ENCODE results near the gene EIF4G3.
"Not testable (repeated sequence)": the region's sequence is repeated elsewhere in the genome, so short reads cannot be mapped to it uniquely, and the experiment has no call there.

EIF4G3 gene

DNA sequence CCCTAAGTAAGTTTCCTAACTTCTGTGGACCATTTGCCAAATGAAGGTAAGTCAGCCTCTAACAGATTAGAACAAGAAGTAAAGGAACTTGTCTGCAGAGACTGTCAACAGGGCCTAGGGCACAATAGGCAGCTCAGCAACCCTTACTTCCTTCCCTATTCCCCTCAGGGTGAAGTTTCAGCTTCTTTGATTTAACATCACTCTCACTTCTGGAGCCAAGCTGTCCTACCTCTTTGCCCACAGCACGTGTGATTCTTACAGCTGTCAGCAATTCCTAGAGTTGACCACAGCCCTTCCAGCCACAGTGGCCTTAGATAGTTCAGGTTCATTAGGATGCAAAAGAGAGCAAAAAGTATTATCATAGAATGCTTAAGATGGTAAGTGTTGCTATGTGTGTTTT, 7.6 kb upstream of the EIF4G3 start:
- Histone ChIP-seq H3F3A (ENCODE audit: control insufficient read depth, insufficient read depth) (no peaks in the 10 kb centered on the region; the same call in 1 of the 2 replicates), H4K20me1 (ENCODE audit: control insufficient read depth, insufficient read depth, low read depth, low read length) (no peaks in the 10 kb centered on the region), H3K9me2 (replicated peaks; ENCODE audit: control insufficient read depth, low read length) (no peaks in the 10 kb centered on the region), H3K36me3 (ENCODE audit: control insufficient read depth, low read length) (no peaks in the 10 kb centered on the region), H3K27me3 (ENCODE audit: control insufficient read depth, low read length) (peaks cover 5% of the 10 kb centered on the region; the same call in 1 of the 2 replicates), H3K79me2 (ENCODE audit: control insufficient read depth, low read length) (no peaks in the 10 kb centered on the region), H3K4me1 (ENCODE audit: control insufficient read depth, low read length) (peaks cover 12% of the 10 kb centered on the region), H3K4me2 (ENCODE audit: low read length) (peak overlapping the region; percentile 15), H3K4me3 (ENCODE audit: low read length) (no peak overlapping the region), H3K27ac (ENCODE audit: low read depth, low read length) (no peak overlapping the region), H3K9me3 (ENCODE audit: control insufficient read depth, insufficient read depth, low read length) (no peaks in the 10 kb centered on the region)
- TF ChIP-seq EZH2phosphoT487 (IDR thresholded peaks at IDR 0.05; ENCODE audit: borderline replicate concordance, low read length), result no peak
- TF ChIP-seq, protein P1, sequence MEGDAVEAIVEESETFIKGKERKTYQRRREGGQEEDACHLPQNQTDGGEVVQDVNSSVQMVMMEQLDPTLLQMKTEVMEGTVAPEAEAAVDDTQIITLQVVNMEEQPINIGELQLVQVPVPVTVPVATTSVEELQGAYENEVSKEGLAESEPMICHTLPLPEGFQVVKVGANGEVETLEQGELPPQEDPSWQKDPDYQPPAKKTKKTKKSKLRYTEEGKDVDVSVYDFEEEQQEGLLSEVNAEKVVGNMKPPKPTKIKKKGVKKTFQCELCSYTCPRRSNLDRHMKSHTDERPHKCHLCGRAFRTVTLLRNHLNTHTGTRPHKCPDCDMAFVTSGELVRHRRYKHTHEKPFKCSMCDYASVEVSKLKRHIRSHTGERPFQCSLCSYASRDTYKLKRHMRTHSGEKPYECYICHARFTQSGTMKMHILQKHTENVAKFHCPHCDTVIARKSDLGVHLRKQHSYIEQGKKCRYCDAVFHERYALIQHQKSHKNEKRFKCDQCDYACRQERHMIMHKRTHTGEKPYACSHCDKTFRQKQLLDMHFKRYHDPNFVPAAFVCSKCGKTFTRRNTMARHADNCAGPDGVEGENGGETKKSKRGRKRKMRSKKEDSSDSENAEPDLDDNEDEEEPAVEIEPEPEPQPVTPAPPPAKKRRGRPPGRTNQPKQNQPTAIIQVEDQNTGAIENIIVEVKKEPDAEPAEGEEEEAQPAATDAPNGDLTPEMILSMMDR (IDR thresholded peaks at IDR 0.05; ENCODE audit: low read depth, low read length, poor library complexity, severe bottlenecking), result no peak

DNA sequence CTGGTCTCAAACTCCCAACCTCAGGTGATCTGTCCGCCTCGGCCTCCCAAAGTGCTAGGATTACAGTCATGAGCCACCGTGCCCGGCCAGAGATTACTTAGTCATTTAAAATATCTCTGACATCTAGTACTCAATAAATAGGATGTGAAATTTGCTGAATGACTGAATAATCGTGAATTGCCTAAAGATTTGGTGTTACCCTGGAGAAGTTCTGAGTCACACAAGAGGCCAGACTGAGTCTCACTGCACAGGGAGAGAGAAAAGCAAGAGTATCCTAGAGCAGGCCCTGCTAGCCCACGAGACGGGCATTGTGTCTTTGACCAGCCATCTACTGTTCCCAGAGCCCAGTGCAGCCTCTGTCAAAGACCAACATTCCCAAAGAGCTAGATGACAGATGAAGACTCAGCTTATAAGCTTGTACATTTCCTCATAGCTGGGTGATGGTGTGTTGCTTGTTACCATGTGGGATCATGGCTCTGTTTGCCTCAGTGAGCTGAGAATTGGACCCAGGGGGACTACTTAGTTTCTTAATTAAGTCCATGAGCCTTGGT, 5.6 kb upstream of the EIF4G3 start:
- H3K9me2 ChIP-seq (replicated peaks; ENCODE audit: control insufficient read depth, low read length), result no peaks in the 10 kb centered on the region
- no peaks in the 10 kb centered on the region for H4K20me1 ChIP-seq (ENCODE audit: control insufficient read depth, insufficient read depth, low read depth, low read length)
- no peaks in the 10 kb centered on the region for H3K27me3 ChIP-seq (ENCODE audit: control insufficient read depth, low read length)
- no peaks in the 10 kb centered on the region for H3K36me3 ChIP-seq (ENCODE audit: control insufficient read depth, low read length)
- H3K9me3 ChIP-seq (ENCODE audit: control insufficient read depth, insufficient read depth, low read length), result no peaks in the 10 kb centered on the region
- no peaks in the 10 kb centered on the region; the same call in 1 of the 2 replicates for H3F3A ChIP-seq (ENCODE audit: control insufficient read depth, insufficient read depth)
- no peak overlapping the region for H3K4me3 ChIP-seq (ENCODE audit: low read length)
- H3K79me2 ChIP-seq (ENCODE audit: control insufficient read depth, low read length), result no peaks in the 10 kb centered on the region
- no peak overlapping the region for H3K4me2 ChIP-seq (ENCODE audit: low read length)
- H3K27ac ChIP-seq (ENCODE audit: low read depth, low read length), result no peak overlapping the region
- H3K4me1 ChIP-seq (ENCODE audit: control insufficient read depth, low read length), result peaks cover 14% of the 10 kb centered on the region
- no peak for TF ChIP-seq EZH2phosphoT487 (IDR thresholded peaks at IDR 0.05; ENCODE audit: borderline replicate concordance, low read length)
- TF ChIP-seq, protein P1 (IDR thresholded peaks at IDR 0.05; ENCODE audit: low read depth, low read length, poor library complexity, severe bottlenecking), result no peak

DNA sequence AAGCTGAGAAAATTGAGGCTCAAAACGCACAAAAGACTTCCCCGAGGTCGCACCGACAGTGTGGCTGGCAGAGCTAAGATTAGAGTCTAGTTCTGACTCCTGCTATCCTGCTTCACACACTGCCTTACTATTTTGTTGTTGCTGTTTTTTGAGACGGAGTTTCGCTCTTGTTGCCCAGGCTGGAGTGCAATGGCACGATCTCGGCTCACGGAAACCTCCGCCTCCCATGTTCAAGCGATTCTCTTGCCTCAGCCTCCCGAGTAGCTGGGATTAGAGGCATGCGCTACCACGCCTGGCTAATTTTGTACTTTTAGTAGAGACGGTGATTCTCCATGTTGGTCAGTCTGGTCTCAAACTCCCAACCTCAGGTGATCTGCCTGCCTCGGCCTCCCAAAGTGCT, 1.6 kb upstream of the EIF4G3 start:
- not testable (repeated sequence) for H3K27ac ChIP-seq (ENCODE audit: low read depth, low read length); H3F3A ChIP-seq (ENCODE audit: control insufficient read depth, insufficient read depth); H3K27me3 ChIP-seq (ENCODE audit: control insufficient read depth, low read length); H3K4me2 ChIP-seq (ENCODE audit: low read length); H3K4me3 ChIP-seq (ENCODE audit: low read length); H3K9me2 ChIP-seq (replicated peaks; ENCODE audit: control insufficient read depth, low read length); H3K9me3 ChIP-seq (ENCODE audit: control insufficient read depth, insufficient read depth, low read length)
- H3K36me3 ChIP-seq (ENCODE audit: control insufficient read depth, low read length), result peaks cover 23% of the 10 kb centered on the region
- H3K4me1 ChIP-seq (ENCODE audit: control insufficient read depth, low read length), result peaks cover 20% of the 10 kb centered on the region
- H3K79me2 ChIP-seq (ENCODE audit: control insufficient read depth, low read length), result peaks cover 31% of the 10 kb centered on the region
- peaks cover 18% of the 10 kb centered on the region for H4K20me1 ChIP-seq (ENCODE audit: control insufficient read depth, insufficient read depth, low read depth, low read length)

DNA sequence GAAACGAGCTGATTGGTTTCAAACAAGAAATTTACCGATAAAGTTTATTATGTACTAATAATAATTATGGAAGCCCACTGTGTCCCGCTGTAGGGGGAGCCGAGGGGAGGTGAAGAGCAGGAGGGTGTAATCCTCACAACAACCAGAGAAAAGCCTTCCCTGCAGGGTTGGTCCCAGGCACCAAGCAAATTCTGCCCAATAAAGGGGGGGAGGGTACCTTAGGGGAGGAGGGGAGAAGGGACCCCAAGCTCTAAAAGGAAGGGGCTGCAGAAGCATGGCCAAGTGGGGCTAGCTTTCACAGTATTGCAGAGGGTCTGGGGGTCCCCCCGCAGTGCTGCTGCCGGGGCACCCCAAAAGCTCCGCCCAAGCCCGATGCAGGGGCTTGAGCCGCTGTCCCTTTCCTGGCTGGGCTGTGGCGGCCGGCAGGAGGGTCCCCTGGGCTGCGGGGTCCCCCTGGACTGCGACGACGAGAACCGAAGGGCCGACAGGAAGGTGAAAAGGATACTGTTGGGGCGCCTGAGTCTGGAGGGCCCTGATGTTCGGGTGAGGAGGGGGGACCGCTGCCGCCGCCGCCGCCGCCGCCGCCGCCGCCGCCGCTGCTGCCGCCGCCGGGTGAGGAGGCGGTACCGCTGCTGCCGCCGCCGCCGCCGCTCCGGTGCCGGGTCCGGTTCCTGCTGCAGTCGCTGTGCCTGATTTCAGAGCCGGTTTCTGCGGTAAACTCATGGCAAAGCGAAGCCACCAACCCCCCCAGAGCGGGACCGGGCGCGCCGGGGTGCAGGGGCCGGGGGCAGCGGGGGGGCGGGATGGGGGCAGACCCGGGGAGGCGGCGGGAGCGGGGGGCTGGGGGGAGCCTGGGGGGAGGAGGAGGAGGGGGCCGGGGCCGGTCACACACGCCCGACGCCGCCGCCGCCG, 771 bp downstream of the EIF4G3 start:
- TF ChIP-seq, protein P1 (IDR thresholded peaks at IDR 0.05; ENCODE audit: low read depth, low read length, poor library complexity, severe bottlenecking), result no peak
- TF ChIP-seq EZH2phosphoT487 (IDR thresholded peaks at IDR 0.05; ENCODE audit: borderline replicate concordance, low read length), result no peak; the same call in 1 of the 2 replicates
- H3F3A ChIP-seq (ENCODE audit: control insufficient read depth, insufficient read depth), result peaks cover 5% of the 10 kb centered on the region; the same call in 1 of the 2 replicates
- peaks cover 20% of the 10 kb centered on the region for H3K4me1 ChIP-seq (ENCODE audit: control insufficient read depth, low read length)
- peak overlapping the region; percentile 66 for H3K4me2 ChIP-seq (ENCODE audit: low read length)
- peak overlapping the region; percentile 96 for H3K4me3 ChIP-seq (ENCODE audit: low read length)
- H3K27ac ChIP-seq (ENCODE audit: low read depth, low read length), result peak overlapping the region; percentile 43
- no peaks in the 10 kb centered on the region for H3K27me3 ChIP-seq (ENCODE audit: control insufficient read depth, low read length)
- peaks cover 24% of the 10 kb centered on the region for H4K20me1 ChIP-seq (ENCODE audit: control insufficient read depth, insufficient read depth, low read depth, low read length)
- H3K9me3 ChIP-seq (ENCODE audit: control insufficient read depth, insufficient read depth, low read length), result no peaks in the 10 kb centered on the region
- peaks cover 55% of the 10 kb centered on the region for H3K79me2 ChIP-seq (ENCODE audit: control insufficient read depth, low read length)
- H3K9me2 ChIP-seq (replicated peaks; ENCODE audit: control insufficient read depth, low read length), result no peaks in the 10 kb centered on the region
- peaks cover 35% of the 10 kb centered on the region for H3K36me3 ChIP-seq (ENCODE audit: control insufficient read depth, low read length)
